DND-41 (cell line): ENCODE results near the gene MRPL54.

Experiments used
- CTCF ChIP-seq: IDR thresholded peaks from 2 replicates; pipeline ENCODE4 v1.5.1; 2012; ENCODE audit warnings: borderline replicate concordance, low read length, moderate library complexity, mild to moderate bottlenecking; ENCODE audit not compliant: poor library complexity, severe bottlenecking; ENCODE audit errors: extremely low read depth
- EZH2 ChIP-seq: IDR thresholded peaks from 3 replicates; pipeline ENCODE4 v1.6.1; 2012; ENCODE audit warnings: borderline replicate concordance, low read depth, mild to moderate bottlenecking, moderate library complexity, low read length, inconsistent platforms; ENCODE audit not compliant: severe bottlenecking

GRCh38 chr19:3798137-3798536 is 35.7 kb downstream of the MRPL54 start:
- peak; percentile 47 for TF ChIP-seq CTCF
- no peak for TF ChIP-seq EZH2
